A549 (cell line): ENCODE data around the gene MTRFR. TPM values are rescaled to one million over a fixed set of nuclear protein-coding genes. Genes with fewer than 3 reads are reported as not detected.

Source experiments
- ATAC-seq, 2 experiments: fragments of 200-7000 bp in 1 of 2; fragments of >200 bp in 1 of 2; cut with Nextera tagmentation in 1 of 2; cut with Tn5 transposase in 1 of 2; 3 replicates each; pipeline versions ENCODE4 v1.8.0 to v1.9.1; 2018 to 2020; ENCODE audit warnings: mild to moderate bottlenecking in 1 of 2, moderate library complexity in 1 of 2
- CTCF ChIA-PET: fragments of 300-600 bp; sonication (Branson Sonifier 250); formaldehyde crosslinking; extraction: SDS; loops from one replicate; lab custom pipeline; 2021; ENCODE audit warnings: antibody characterized with exemption, inconsistent platforms; lab: Yijun Ruan, JAX
- POLR2A ChIA-PET: fragments of 350-600 bp; formaldehyde crosslinking; extraction: SDS; loops from one replicate; lab custom pipeline; 2021; ENCODE audit warnings: antibody characterized with exemption, inconsistent platforms; lab: Yijun Ruan, JAX
- DNase-seq, 2 experiments: peaks; one replicate each; pipeline versions ENCODE4 v3.0.0 to v3.0.0-alpha.2; 2011 to 2016; ENCODE audit warnings: low read depth in 1 of 2, low spot score in 1 of 2
- FAIRE-seq: peaks from 2 replicates; lab custom pipeline; 2011; peaks lifted over from hg19 to GRCh38; lab: Jason Lieb, UNC
- H3K27ac ChIP-seq, 2 experiments: fragments of >200 bp; sonication (Bioruptor Twin); formaldehyde crosslinking; 3 replicates each; pipeline ENCODE4 v1.5.1; 2016 to 2017
- H3K4me1 ChIP-seq: fragments of >200 bp; sonication (Bioruptor Twin); formaldehyde crosslinking; 3 replicates; pipeline ENCODE4 v1.6.1; 2016
- H3K4me2 ChIP-seq: fragments of >200 bp; sonication (Bioruptor Twin); formaldehyde crosslinking; 3 replicates; pipeline ENCODE4 v1.6.1; 2016
- H3K4me3 ChIP-seq: fragments of >200 bp; sonication (Bioruptor Twin); formaldehyde crosslinking; 3 replicates; pipeline ENCODE4 v1.5.1; 2016
- H3K9me3 ChIP-seq: fragments of >200 bp; sonication (Bioruptor Twin); formaldehyde crosslinking; 3 replicates; pipeline ENCODE4 v1.6.1; 2016
- CBX2 ChIP-seq: fragments of 200-600 bp; sonication (generic); IDR thresholded peaks from 2 replicates; pipeline ENCODE4 v1.6.1; 2016; ENCODE audit warnings: low read depth, mild to moderate bottlenecking, borderline replicate concordance
- CHD4 ChIP-seq: fragments of 200-600 bp; sonication (generic); IDR thresholded peaks from 2 replicates; pipeline ENCODE4 v1.6.1; 2016; ENCODE audit warnings: antibody characterized with exemption, mild to moderate bottlenecking, borderline replicate concordance
- EHF ChIP-seq: fragments of 250-450 bp; sonication (Bioruptor Pico); IDR thresholded peaks from 2 replicates; pipeline ENCODE4 v1.5.0; 2020; ENCODE audit warnings: mild to moderate bottlenecking
- FOXS1 ChIP-seq: fragments of 250-450 bp; sonication (Bioruptor Pico); IDR thresholded peaks from 2 replicates; pipeline ENCODE4 v1.5.0; 2020; ENCODE audit warnings: mild to moderate bottlenecking, moderate library complexity
- GATA3 ChIP-seq: IDR thresholded peaks from 2 replicates; pipeline ENCODE4 v1.6.1; 2012; ENCODE audit warnings: borderline replicate concordance
- HOXB13 ChIP-seq: fragments of 250-450 bp; sonication (Bioruptor Pico); IDR thresholded peaks from 2 replicates; pipeline ENCODE4 v1.5.0; 2020; ENCODE audit warnings: low read depth, mild to moderate bottlenecking, moderate library complexity
- KDM1A ChIP-seq: fragments of 200-600 bp; sonication (generic); IDR thresholded peaks from 2 replicates; pipeline ENCODE4 v1.6.1; 2016; ENCODE audit warnings: low read depth, mild to moderate bottlenecking
- NFE2L2 ChIP-seq: fragments of 150-350 bp; conservative IDR thresholded peaks from 2 replicates; pipeline ENCODE4 v1.6.1; 2014; ENCODE audit warnings: low read length
- NR3C1 ChIP-seq: fragments of >200 bp; sonication (Bioruptor Twin); formaldehyde crosslinking; IDR thresholded peaks from 3 replicates; pipeline ENCODE4 v1.6.1; 2017
- POLR2AphosphoS2 ChIP-seq: conservative IDR thresholded peaks from 2 replicates; pipeline ENCODE4 v1.6.1; 2012; ENCODE audit warnings: low read length, improper control_type of control experiment, inconsistent platforms
- RNF2 ChIP-seq: fragments of 200-600 bp; sonication (generic); IDR thresholded peaks from 2 replicates; pipeline ENCODE4 v1.6.1; 2016; ENCODE audit warnings: low read depth, mild to moderate bottlenecking, antibody characterized with exemption, moderate library complexity, borderline replicate concordance
- ZC3H11A ChIP-seq: fragments of 450-650 bp; IDR thresholded peaks from 2 replicates; pipeline ENCODE4 v1.6.1; 2014; ENCODE audit warnings: antibody characterized with exemption, mild to moderate bottlenecking
- ZNF302 ChIP-seq: fragments of 250-450 bp; sonication (Bioruptor Pico); IDR thresholded peaks from 2 replicates; pipeline ENCODE4 v1.9.0; 2021; ENCODE audit warnings: inconsistent platforms, mild to moderate bottlenecking, moderate library complexity
- ZSCAN20 ChIP-seq: fragments of 250-450 bp; sonication (Bioruptor Pico); IDR thresholded peaks from 2 replicates; pipeline ENCODE4 v1.8.0; 2022; ENCODE audit warnings: mild to moderate bottlenecking, moderate library complexity
- WGBS: methylation state at CpG from one replicate; pipeline ENCODE4 v1.1.6; 2017; ENCODE audit errors: missing lambda C conversion rate; 5-methylcytosine and 5-hydroxymethylcytosine counted together
- polyA plus RNA-seq, 4 experiments: library from polyadenylated mRNA; depleted of rRNA in 3 of 4; stranded (reverse); fragments of >200 nt; fragmentation: RNase III in 1 of 4; extraction: RNeasy Plus Mini Kit Qiagen cat#74134 plus additional on column Dnase treatment in 1 of 4; gene quantifications; 2 replicates in 3 of 4; 3 replicates in 1 of 4; pipeline ENCODE4 v1.2.3, GENCODE V29; 2011 to 2017
- small RNA-seq, 6 experiments: library from RNA; depleted of rRNA; stranded (forward); fragments of <200 nt; gene quantifications; one replicate each; pipeline ENCODE3, GENCODE V24; 2012
- TF ChIP-seq, protein P1 (sequence below): fragments of 150-350 bp; IDR thresholded peaks from 2 replicates; pipeline ENCODE4 v1.6.1; 2014; ENCODE audit warnings: low read depth, mild to moderate bottlenecking, low read length
- TF ChIP-seq, protein P2 (sequence below): fragments of 250-450 bp; sonication (Bioruptor Pico); IDR thresholded peaks from 2 replicates; pipeline ENCODE4 v1.5.0; 2021; ENCODE audit warnings: mild to moderate bottlenecking, moderate library complexity, borderline replicate concordance

MTRFR gene
- polyA plus RNA-seq, 2 of the 4 experiments (the other 2 are of a cell fraction): 15.5 to 25.2 TPM

DNA sequence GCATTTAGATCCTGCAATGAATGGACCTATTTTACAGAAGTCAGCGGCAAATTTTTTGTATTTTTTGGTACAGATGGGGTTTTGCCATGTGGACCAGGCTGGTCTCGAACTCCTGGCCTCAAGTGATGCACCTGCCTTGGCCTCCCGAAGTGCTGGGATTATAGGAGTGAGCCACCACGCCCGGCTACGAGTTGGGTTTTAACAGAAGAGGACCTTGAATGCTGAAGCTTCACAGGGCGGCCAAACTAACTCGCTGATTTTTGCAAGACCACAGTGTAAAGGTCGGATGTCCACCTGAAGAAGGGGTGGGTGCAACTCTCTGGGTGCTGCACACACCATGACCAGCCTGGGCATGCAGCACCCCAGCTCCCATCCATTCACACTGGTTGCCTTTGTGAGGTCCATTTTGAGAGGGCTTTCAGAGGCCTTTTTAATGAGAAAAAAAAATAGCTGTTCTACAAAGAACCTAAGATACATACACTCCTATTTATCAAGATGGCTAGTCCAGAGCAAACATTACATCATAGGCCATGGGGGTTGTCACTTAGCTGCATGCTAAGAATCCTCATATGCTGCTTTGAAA is 60.0 kb downstream of the MTRFR start:
- FAIRE-seq (no peak), DNase-seq (no peak), ATAC-seq (no peak; a peak in 1 of 6 replicates)
- TF ChIP-seq RNF2: no peak
- no peak for TF ChIP-seq EHF (CRISPR knock-in tag)
- Histone ChIP-seq H3K4me3 (no peak overlapping the region), H3K4me1 (no peaks in the 10 kb centered on the region), H3K9me3 (no peaks in the 10 kb centered on the region), H3K27ac (no peak overlapping the region), H3K4me2 (no peak overlapping the region)
- 89% methylated on average over 9 of the region's 9 CpGs for WGBS
- ChIA-PET CTCF (interaction anchor here (0.8 to 2.0 kb wide), 4 partner anchors 13 to 289 kb away, joined by 3 to 10 read pairs (median 3); no protein-coding TSS in a partner anchor), POLR2A (no interaction called here)

DNA sequence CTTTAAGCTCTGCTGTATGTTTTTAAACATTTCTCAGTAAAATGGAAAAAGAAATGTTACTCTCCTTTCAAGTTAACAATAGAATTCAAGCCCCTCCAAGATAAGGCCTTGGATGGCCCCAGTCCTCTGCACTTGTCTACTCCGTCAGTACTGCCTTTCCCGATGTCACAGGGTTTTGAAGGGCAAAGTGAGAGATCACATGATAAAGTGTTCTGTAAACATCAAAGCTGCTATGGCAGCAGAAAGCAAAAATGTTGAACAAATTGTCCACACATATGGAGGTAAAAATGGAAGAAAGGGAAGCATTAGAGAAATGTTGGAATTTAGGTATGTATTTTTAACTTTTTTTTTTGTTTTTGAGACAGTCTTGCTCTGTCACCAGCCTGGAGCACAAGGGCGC is 71.9 kb downstream of the MTRFR start:
- no peaks in the 10 kb centered on the region for H3K4me1 ChIP-seq

DNA sequence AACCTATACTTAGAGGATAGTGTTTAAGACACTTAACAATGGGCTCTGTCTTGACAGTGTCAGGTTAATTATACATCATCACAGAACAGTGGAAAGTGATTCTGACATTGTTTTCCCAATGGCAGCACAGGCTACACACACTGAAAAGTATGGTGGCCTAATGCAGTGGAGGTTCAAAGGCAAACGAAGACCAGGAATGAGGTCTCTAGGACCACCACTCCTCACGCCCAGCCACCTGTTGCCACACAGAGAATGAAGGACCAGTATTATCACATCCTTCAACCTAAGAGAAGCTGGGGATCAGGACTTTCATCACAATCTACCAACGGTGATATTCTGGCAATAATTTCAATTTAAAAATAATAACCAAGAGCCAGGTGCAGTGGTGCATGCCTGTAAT is 73.0 kb downstream of the MTRFR start:
- Histone ChIP-seq H3K27ac (no peak overlapping the region), H3K4me1 (no peaks in the 10 kb centered on the region), H3K9me3 (no peaks in the 10 kb centered on the region), H3K4me3 (no peak overlapping the region), H3K4me2 (no peak overlapping the region)
- CTCF ChIA-PET: interaction anchor here (1.1 to 3.6 kb wide), 2 partner anchors 13 to 313 kb away, joined by 3 to 10 read pairs; no protein-coding TSS in a partner anchor
- ATAC-seq: no peak
- DNase-seq: no peak
- WGBS: 76% methylated on average over 3 of the region's 3 CpGs
- no peak for TF ChIP-seq NFE2L2
- no peak for TF ChIP-seq HOXB13
- no peak for TF ChIP-seq RNF2
- TF ChIP-seq ZNF302 (CRISPR knock-in tag): no peak
- no peak for TF ChIP-seq EHF (CRISPR knock-in tag)
- TF ChIP-seq POLR2AphosphoS2: no peak
- TF ChIP-seq GATA3: no peak
- no peak for TF ChIP-seq NR3C1
- TF ChIP-seq CBX2: no peak
- TF ChIP-seq KDM1A: no peak
- TF ChIP-seq, protein P1, sequence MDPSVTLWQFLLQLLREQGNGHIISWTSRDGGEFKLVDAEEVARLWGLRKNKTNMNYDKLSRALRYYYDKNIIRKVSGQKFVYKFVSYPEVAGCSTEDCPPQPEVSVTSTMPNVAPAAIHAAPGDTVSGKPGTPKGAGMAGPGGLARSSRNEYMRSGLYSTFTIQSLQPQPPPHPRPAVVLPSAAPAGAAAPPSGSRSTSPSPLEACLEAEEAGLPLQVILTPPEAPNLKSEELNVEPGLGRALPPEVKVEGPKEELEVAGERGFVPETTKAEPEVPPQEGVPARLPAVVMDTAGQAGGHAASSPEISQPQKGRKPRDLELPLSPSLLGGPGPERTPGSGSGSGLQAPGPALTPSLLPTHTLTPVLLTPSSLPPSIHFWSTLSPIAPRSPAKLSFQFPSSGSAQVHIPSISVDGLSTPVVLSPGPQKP: no peak
- TF ChIP-seq CHD4: no peak
- TF ChIP-seq FOXS1 (CRISPR knock-in tag): no peak
- no peak for TF ChIP-seq ZC3H11A
- FAIRE-seq: no peak
- POLR2A ChIA-PET: no interaction called here

More for the DNA sequence above, 71.9 kb downstream of the MTRFR start:
- no peak for TF ChIP-seq ZSCAN20
- TF ChIP-seq, protein P2, sequence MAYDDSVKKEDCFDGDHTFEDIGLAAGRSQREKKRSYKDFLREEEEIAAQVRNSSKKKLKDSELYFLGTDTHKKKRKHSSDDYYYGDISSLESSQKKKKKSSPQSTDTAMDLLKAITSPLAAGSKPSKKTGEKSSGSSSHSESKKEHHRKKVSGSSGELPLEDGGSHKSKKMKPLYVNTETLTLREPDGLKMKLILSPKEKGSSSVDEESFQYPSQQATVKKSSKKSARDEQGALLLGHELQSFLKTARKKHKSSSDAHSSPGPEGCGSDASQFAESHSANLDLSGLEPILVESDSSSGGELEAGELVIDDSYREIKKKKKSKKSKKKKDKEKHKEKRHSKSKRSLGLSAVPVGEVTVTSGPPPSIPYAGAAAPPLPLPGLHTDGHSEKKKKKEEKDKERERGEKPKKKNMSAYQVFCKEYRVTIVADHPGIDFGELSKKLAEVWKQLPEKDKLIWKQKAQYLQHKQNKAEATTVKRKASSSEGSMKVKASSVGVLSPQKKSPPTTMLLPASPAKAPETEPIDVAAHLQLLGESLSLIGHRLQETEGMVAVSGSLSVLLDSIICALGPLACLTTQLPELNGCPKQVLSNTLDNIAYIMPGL (CRISPR knock-in tag): no peak
- CTCF ChIA-PET: interaction anchor here (0.7 to 3.6 kb wide), 3 partner anchors 12 to 60 kb away, joined by 3 to 10 read pairs (median 3); no protein-coding TSS in a partner anchor
- DNase-seq (no peak), ATAC-seq (no peak), FAIRE-seq (no peak)
- Histone ChIP-seq H3K9me3 (no peaks in the 10 kb centered on the region), H3K4me3 (no peak overlapping the region), H3K4me2 (no peak overlapping the region), H3K27ac (no peak overlapping the region)
- POLR2A ChIA-PET: no interaction called here
- WGBS: 88% methylated on average over 3 of the region's 3 CpGs

Small RNA genes lying within 50 kb of the gene (small RNA-seq; reads per million reads assigned to genes)
- gene RNA5SP375: 0 to 0.19 (median 0) reads per million in 6 experiments

Other genes with a start within 250 kb of the MTRFR start
- 2.6 and 4.3 TPM in 2 replicates for gene PITPNM2, start 82.3 kb upstream of the MTRFR start, polyA plus RNA-seq (2011; rRNA removed)
- gene PITPNM2, start 82.3 kb upstream of the MTRFR start, polyA plus RNA-seq (2017; fragmentation: RNase III; extraction: RNeasy Plus Mini Kit Qiagen cat#74134 plus additional on column Dnase treatment): 10.8 to 14.6 TPM (median 13.6 TPM) in 3 replicates
- gene MPHOSPH9, start 295 bp upstream of the MTRFR start, polyA plus RNA-seq (2011; rRNA removed): 52.0 and 74.9 TPM in 2 replicates
- 28.5 to 31.0 TPM (median 29.3 TPM) in 3 replicates for gene MPHOSPH9, start 295 bp upstream of the MTRFR start, polyA plus RNA-seq (2017; fragmentation: RNase III; extraction: RNeasy Plus Mini Kit Qiagen cat#74134 plus additional on column Dnase treatment)
- gene CDK2AP1, start 38.4 kb downstream of the MTRFR start, polyA plus RNA-seq (2011; rRNA removed): 249 and 329 TPM in 2 replicates
- 146 to 167 TPM (median 157 TPM) in 3 replicates for gene CDK2AP1, start 38.4 kb downstream of the MTRFR start, polyA plus RNA-seq (2017; fragmentation: RNase III; extraction: RNeasy Plus Mini Kit Qiagen cat#74134 plus additional on column Dnase treatment)
- 33.4 and 35.7 TPM in 2 replicates for gene SBNO1, start 131.4 kb downstream of the MTRFR start, polyA plus RNA-seq (2011; rRNA removed)
- 24.4 to 25.9 TPM (median 25.2 TPM) in 3 replicates for gene SBNO1, start 131.4 kb downstream of the MTRFR start, polyA plus RNA-seq (2017; fragmentation: RNase III; extraction: RNeasy Plus Mini Kit Qiagen cat#74134 plus additional on column Dnase treatment)
- 32.9 and 40.5 TPM in 2 replicates for gene KMT5A, start 150.7 kb downstream of the MTRFR start, polyA plus RNA-seq (2011; rRNA removed)
- 37.5 to 41.9 TPM (median 40.8 TPM) in 3 replicates for gene KMT5A, start 150.7 kb downstream of the MTRFR start, polyA plus RNA-seq (2017; fragmentation: RNase III; extraction: RNeasy Plus Mini Kit Qiagen cat#74134 plus additional on column Dnase treatment)
- 2.4 TPM in 2 replicates for gene RILPL2, start 203.2 kb downstream of the MTRFR start, polyA plus RNA-seq (2011; rRNA removed)
- 2.1 to 3.1 TPM (median 2.9 TPM) in 3 replicates for gene RILPL2, start 203.2 kb downstream of the MTRFR start, polyA plus RNA-seq (2017; fragmentation: RNase III; extraction: RNeasy Plus Mini Kit Qiagen cat#74134 plus additional on column Dnase treatment)
- gene SNRNP35, start 224.7 kb downstream of the MTRFR start, polyA plus RNA-seq (2011; rRNA removed): 14.3 and 19.1 TPM in 2 replicates
- 20.6 to 23.6 TPM (median 21.5 TPM) in 3 replicates for gene SNRNP35, start 224.7 kb downstream of the MTRFR start, polyA plus RNA-seq (2017; fragmentation: RNase III; extraction: RNeasy Plus Mini Kit Qiagen cat#74134 plus additional on column Dnase treatment)